Stimulated activated CD8-positive, alpha-beta memory T cell treated with anti-CD3 and anti-CD28 coated beads, Interleukin-12 subunit alpha, Interleukin-12 subunit beta, amount 100 ng/mL, for 24 hours (primary cell): ENCODE results near the gene HDGFL2.

Experiments used
- DNase-seq: peaks from one replicate; pipeline ENCODE4 v3.0.0-alpha.2; 2020; ENCODE audit errors: extremely low read depth

Gene HDGFL2

DNA sequence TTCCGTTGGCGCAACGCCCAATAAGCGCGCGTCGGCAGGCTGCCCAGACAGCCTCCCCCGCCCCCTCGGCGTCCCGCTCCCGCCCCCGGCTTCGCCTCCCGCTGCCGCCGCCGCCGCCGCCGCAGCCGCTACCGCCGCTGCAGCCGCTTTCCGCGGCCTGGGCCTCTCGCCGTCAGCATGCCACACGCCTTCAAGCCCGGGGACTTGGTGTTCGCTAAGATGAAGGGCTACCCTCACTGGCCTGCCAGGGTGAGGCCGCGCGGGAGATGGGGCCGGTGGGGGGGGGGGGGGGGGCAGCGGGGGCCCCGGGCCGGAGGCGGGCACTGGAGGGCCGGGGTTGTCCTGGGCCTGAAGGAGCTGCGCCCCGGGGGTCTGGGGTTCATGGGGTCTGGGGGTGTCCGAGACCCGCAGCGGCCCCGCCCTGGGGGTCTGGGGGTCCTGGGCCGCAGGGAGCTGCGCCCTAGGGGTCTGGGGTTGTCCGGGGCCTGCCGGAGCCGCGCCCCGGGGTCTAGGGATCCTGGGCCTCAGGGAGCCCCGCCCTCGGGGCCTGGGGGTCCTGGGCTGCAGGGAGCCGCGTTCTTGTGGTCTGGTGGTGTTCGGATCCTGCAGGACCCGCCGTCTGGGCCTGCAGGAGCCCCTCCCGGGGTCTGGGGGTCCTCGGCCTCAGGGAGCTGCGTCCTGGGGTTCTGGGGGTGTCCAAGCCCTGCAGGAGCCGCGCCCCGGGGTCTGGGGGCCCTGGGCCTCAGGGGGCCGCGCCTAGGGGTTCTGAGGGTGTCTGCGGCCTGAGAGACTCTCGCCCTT is at the start of gene HDGFL2:
Gene HDGFL2, plus strand, starts transcription at position 124 of the 801 bp plus-strand sequence. Its CDS starts 54 bp downstream, at position 178.
- no peak for DNase-seq

DNA sequence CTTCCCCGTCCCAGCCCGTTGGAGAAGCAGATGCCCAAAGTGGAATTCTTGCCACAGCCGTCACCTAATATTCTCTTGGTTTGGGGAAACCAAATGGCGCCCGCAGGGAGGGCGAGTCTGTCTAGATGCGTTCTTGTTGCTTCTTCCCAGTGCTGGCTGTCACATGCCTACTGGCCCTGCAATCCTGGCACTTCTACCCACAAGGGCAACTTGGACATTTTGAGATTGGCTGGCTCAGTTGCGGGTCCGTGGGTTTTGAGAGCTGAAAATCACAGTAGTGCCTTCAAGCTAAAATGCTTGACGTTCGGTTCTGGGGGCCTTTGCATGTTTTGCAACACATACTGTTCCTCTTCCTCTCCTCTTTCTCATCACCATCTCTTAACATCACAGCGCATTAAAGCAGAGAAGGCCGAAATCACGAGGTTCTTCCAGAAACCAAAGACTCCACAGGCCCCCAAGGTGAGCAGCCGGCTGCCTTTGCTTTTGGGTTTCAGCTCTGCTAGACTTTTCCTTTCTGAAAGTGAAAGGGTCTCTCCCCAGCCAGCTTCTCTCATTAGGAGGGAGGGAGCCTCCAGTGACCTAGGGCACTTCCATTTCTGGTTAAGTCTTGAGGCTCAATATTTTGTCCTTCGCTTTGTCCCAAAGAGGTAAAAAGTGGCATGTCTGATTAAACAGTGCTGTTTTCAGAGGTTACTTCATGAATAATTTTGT is 48.5 kb upstream of the HDGFL2 start:
- no peak for DNase-seq

DNA sequence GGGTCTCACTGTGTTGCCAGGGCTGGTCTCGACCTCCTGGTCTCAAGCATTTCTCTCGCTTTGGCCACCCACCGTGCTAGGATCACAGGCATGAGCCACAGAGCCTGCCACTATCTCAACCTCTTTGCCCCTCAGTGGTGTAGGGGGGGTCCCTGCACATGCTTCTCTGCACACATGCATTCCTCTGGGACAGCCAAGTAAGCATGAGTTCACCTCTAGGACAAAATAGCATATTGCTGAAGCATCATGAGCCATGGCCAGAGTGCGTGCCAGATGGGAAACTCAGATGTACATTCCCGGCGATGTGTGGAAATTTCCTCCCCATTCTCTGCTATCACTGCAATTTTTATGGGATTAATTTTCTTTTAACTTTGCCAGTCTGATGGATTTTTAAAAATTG is 46.6 kb upstream of the HDGFL2 start:
- DNase-seq: no peak

DNA sequence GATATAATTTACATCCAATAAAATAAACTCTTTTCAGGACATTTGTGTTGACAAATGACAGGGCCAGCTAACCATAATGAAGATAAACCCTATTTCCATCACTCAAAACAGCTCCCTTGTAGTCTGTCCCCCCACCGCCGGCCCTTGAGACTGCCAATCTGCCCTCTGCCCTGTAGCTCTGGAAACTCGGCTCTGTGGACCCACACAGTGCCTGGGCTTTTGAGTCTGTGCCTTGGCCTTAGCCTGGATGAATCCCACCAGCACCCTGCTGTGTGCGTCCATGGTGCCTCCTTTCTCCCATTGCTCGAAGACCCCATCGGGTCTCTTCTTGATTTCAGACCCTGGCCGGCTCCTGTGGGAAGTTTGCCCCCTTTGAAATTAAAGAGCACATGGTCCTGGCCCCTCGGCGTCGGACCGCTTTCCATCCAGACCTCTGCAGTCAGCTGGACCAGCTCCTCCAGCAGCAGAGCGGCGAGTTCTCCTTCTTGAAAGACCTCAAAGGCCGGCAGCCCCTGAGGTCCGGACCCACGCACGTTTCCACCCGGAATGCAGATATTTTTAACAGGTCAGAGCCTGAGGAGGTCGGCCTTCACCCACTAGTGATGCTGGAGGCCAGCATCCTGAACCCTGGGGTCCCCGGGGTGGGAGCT is 43.6 kb upstream of the HDGFL2 start:
- no peak for DNase-seq

DNA sequence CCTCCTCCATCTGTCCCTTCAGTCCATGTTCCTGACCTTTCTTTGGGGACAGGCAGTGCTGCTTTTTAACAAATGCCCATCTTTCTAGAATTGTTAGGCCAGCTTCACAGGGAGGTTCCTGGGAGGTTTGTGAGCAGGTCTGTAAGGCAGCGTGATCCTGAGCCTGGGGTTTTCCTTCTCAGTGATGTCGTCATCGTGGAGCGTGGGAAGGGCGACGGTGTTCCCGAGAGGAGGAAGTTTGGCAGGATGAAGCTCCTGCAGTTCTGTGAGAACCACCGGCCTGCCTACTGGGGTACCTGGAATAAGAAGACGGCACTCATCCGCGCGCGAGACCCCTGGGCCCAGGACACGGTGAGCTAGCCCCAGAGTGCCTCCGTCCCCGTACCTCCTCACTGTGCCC is 42.8 kb upstream of the HDGFL2 start:
- DNase-seq: no peak

DNA sequence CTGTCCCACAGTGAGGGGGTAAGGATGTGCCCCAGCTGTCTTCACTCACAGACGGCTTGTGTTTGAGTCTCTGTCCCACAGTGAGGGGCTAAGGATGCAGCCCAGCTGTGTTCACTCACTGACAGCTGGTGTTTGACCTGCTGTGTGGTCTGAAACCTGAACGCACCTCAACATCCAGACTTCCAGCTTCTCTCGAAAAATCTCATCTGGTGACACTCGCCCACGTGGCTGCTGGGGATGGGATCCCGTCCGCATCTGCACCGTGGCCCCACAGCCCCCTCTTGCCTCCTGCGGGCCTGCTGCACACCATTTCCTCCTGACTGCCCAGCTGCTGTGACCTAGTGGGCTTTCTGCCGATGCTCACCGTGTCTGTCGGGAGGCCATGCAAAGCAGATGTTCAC is 42.3 kb upstream of the HDGFL2 start:
- no peak for DNase-seq

DNA sequence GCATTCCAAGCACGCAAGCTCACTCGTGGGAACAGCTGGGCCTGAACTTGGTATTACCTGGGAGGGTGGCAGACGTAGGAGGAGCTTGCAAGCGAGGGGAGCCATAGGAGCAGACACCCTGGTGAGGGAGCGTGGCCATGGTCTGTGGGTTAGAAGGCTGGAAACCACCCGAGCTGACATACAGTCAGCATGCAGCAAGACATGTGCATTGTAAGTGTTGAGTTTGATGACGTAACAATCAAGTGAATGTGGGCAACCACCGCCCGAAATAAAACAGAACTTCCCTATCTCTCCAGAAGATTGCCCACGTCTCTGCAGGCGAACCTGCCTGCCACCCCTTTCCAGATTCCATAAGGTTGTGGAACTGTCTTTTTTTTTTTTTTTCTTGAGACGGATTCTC is 41.3 kb upstream of the HDGFL2 start:
- no peak for DNase-seq

DNA sequence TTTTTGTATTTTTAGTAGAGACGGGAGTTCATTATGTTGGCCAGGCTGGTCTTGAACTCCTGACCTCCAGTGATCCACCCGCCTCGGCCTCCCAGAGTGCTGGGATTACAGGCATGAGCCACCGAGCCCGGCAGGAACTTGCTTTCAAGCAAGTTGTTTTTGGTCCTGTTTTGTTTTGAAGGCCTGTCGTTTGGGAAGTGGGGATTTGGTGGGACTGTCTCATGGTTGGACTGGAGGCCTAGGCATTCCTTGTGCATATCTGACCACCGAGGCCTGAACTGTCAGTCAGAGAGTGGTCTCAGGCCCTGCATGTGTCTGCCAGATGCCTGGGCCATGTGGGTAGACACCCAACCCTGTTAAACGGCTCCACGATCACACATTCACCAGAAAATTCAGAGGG is 40.8 kb upstream of the HDGFL2 start:
- no peak for DNase-seq

DNA sequence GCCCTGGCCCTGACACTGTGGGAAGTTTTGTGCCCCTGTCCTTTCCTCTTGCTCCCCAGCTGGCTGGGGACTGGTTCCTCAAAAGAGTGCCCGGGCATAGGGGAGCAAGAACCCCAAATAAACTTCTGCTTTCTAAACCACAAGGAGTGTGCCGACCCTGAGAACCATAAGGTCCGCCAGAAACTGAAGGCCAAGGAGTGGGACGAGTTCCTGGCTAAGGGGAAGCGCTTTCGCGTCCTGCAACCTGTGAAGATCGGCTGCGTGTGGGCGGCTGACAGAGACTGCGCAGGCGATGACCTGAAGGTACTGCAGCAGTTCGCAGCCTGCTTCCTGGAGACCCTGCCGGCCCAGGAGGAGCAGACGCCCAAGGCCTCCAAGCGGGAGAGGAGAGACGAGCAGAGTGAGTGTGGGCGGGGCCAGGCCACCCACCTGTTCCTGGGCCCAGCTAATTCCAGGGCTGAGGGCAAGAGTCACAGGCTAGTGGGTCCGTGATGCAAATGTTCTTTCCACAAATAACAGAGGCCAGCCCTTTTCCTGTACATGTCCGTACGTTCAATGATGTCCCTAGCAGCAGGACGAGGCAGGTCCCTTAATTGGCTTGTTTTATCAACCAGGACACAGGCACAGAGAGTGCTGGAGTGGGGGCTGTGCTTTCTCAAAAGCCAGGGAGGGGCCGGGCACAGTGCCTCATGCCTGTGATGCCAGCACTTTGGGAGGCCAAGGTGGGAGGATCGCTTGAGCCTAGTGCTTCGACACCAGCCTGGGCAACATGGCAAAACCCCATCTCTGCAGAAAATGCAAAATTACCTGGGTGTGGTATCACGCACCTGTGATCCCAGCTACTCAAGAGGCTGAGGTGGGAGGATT is 40.1 kb upstream of the HDGFL2 start:
- no peak for DNase-seq

DNA sequence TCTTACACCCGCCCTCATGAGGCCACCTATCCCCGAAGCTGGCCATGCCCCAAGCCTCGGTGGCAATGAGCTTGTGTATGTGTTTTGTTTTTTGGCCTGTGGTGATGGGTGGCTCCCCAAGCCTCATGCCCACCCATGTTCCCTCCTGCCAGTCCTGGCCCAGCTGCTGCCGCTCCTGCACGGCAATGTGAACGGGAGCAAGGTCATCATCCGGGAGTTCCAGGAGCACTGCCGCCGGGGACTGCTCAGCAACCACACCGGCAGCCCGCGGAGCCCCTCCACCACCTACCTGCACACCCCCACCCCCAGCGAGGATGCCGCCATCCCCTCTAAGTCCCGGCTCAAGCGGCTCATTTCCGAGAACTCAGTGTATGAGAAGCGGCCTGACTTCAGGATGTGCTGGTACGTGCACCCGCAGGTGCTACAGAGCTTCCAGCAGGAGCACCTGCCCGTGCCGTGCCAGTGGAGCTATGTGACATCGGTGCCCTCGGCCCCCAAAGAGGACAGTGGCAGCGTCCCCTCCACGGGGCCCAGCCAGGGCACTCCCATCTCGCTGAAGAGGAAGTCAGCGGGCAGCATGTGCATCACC is 39.1 kb upstream of the HDGFL2 start:
- no peak for DNase-seq

DNA sequence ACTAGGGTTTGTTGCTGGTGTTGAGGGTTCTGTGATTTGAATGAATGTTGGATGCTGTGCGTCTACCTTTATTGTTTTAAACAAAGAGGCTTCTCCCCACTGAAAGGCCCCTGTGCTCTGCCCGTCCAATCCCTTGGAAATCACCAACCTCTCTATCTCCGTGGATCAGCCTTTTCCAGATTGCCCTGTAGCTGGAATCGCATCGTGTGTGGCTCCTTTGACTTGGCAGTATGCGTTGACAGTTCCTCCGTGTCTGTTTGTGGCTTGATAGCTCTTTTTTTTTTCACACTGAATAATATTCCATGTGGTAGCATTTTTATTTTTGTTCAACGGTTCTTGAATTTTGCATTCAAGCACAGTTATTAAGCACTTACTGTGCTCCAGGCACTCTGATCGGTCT is 37.7 kb upstream of the HDGFL2 start:
- no peak for DNase-seq

DNA sequence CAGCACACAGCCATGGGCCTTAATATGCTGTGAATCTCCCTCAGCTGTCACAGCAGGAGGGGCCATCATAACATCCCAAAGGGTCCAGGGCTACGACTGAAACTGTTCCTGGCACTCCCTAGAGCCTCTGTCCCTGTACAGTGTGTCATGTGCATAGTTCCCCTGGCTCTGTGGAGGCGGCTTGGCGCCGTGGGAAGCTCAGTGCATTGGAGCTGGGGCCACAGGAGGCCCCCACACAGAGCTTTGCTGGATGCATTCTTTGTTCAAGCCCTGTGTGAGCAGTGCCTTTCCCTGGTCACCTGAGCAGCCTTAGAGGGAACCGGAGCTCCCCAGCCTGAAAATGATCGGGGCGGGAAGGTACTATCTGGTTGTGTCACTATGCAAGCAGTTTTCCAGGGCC is 35.9 kb upstream of the HDGFL2 start:
- no peak for DNase-seq

DNA sequence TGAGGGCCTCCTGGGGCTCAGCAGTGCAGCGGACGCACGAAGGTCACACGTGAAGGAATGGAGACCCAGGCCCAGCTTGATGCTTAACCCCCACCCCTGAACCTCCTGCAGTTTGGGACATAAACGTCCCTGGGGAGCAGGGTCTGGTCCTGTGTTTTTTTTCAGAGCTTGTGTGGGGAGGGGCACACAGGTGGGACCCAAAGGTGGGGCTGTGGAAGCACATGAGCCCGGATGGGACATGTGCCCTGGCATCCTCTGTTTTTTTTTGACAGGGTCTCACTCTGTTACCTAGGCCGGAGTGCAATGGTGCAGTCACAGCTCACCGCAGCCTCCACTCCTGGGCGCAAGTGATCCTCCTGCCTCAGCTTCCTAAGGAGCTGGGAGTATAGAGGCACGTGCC is 35.0 kb upstream of the HDGFL2 start:
- DNase-seq: no peak

DNA sequence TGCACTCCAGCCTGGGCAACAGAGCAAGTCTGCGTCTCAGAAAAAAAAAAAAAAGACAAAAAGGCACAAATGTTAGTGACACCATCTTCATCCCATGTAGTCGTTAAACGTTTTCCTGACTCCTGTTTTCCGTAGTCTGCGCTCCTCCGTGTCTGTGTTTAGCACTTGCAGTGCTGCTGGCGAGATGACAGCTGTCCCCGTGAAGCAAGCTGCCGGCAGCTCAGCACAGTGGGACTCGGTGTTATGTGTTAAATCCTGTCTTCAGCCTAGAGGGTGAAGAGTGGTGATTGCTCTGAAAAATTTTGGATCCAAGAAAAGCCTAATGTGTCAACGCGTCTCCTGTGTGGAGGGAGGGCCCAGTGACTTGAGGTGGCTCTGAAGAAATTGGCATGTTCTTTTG is 32.9 kb upstream of the HDGFL2 start:
- no peak for DNase-seq

DNA sequence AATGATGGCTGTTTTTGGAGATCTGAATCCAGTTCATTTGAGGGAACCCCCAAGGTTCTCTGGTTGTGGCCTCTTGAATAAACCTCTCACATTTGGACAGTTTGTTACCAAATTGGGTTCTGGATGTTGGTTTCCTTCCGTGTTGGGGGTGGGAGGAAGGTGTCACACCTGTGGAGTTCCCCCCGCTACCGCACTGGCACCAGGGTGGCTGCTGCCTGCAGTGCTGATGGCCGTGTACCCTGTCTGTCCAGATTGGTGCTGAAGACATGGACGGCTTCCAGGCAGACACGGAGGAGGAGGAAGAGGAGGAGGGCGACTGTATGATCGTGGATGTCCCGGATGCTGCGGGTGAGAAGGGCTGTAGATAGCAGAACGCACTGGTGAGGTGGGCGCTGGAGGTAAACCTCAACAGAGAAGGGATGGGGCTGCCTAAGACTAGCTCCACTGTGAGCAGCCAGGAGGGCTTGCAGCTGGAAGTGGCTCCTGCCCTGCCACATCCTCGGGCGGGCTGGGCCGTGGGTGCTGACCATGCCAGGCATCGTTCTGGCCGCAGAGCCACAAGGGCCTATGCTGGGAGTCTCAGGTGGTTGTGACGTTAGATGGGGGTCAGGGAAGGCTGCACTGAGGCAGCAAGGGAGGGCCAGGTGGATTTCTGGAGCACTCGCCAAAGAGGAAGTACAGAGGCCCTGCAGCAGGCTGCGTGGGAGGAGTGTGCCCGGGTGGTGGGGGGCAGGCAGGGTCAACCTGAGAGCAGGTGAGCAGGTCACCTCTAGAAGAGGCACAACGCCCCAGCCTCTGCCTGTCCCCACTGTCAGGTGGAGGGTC is 29.9 kb upstream of the HDGFL2 start:
- DNase-seq: no peak

DNA sequence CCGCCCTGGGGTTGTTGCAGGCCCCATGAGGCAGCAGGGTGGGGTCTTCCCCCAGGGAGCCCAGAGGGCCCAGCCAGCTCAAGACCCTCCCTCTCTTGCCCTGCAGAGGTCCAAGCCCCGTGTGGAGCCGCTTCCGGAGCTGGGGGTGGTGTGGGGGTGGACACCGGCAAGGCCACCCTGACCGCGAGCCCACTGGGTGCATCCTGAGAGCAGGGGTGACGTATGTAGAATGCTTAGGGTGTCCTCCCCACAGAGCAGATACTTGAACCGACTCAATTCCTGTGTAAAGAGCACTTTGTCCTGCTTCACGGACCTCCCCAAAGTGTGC is 29.3 kb upstream of the HDGFL2 start:
- DNase-seq: no peak

DNA sequence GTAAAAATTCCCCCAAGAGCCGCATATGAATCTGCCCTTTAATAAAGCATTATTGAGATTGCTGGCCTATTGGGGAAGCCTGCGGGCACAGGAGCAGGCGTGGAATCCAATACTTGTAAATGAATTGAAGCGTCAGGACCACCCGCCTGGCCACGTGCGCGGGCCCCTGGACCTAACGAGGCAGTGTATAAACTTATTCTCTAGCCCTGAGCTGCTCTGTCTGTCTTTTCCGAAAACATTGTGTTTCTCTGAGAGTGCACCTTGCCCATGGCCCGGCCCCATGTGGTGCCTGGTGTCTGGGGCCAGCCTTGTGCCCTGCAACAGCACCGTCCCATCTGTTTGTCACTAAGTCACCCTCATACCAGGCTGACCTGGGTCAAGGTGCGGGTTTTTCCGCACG is 28.9 kb upstream of the HDGFL2 start:
- DNase-seq: no peak

DNA sequence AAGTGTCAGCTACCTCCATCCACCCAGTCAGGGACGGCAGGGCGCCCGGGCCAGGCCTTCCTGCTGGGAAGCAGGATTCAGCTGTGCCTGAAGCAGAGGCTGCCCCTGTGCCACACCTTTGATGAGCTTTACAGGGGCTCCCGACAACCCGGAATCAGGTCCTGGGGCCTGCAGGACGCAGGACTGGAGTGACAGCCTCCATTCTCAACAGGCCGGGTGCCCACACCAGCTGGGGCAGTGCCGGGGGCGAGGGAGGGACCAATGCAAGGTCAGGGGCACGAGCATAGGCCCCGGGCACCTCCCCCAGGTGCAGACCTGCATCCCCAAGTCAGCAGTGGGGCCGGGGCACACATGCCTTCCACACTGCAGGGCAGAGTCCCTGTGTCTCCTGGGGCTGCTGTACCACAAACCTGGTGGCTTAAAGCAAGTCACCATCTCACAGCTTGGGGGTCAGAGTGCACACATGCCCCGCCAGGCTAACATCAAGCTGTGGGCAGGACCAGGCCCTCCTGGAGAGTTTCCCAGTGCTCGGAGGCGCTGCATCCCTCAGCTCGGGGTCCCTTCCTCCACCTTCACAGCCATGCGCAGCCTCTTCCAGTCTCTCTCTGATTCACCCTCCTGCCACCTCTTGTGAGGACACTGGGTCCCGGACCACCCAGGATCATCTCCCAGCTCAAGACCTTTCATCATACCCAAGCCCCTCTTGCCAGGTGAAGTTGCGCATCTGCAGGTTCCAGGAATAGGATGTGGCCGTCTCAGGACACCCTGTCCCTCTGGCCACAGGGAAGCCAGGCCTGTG is 27.9 kb upstream of the HDGFL2 start:
- DNase-seq: no peak

DNA sequence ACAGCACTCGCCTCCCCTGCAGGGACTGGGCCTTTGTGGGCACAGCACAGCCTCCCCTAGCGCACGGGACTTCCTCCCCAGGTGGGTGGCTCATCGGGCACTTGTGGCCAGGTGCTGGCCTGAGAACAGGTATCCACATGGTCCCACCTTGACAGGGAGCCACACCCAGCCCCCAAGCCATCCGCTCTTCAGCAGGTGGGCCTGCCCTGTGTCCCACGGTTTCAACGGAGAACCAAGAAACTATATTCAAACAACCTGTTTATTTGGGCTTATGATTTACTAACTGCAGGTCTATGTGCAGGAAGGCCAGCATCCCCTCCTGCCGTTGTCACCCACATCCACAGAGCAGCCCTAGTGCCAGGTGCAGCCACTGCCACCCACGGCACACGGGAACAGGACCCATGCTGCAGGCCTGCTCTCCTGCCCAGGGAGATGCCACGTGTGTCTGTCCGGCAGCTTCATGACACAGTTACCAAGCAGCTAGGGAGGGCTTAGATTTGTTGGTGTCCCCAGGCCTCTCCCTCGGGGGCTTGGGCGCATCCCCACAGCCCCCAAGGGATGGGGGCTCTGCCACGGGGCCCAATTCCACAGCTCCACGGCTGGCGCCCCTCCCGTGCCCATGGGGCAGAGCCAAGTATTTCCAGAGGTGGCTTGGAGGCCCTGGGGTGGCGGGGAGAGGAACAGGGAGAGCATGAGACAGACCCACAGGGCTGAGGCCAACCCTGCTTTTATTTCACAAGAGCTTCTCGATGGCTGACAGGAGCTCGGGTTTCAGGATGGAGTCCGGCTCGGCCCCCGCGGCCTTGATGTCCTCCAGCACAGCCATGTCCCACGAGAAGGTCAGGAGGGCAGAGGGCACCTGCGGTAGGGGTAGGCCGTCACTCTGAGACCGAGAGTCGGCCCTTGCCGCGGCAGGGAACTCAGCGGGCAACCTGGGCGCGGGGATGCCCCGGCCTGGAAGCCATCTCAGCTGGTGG is 27.0 kb upstream of the HDGFL2 start:
- DNase-seq: no peak
